OCI-LY1 (cell line): ENCODE measurements around the gene ANKS3.

ENCODE experiments used
- CTCF ChIP-seq: fragments of 200-600 bp; sonication (generic), shearing (Covaris generic); IDR thresholded peaks from 2 replicates; pipeline ENCODE4 v1.5.1; 2017; ENCODE audit warnings: mild to moderate bottlenecking, antibody characterized with exemption, low read length, moderate library complexity, mixed read lengths
- EZH2 ChIP-seq: fragments of 200-600 bp; sonication (generic), shearing (Covaris generic); IDR thresholded peaks from 2 replicates; pipeline ENCODE4 v1.8.0; 2017; ENCODE audit warnings: borderline replicate concordance, mixed run types, mild to moderate bottlenecking, antibody characterized with exemption, low read length, moderate library complexity, mixed read lengths

GRCh38 chr16:4683255-4684057, 50.6 kb downstream of the ANKS3 start:
- no peak for TF ChIP-seq CTCF
- TF ChIP-seq EZH2, result no peak
